Embryonic facial prominence (tissue), 1 donor: Measurements from ENCODE around the gene SLC9A8.

Experiments
- DNase-seq: peaks from one replicate; pipeline ENCODE4 v3.0.0-alpha.2; 2016; ENCODE audit errors: extremely low spot score

Gene SLC9A8

GRCh38 chr20:49813305-49813974 lies 812 bp downstream of the SLC9A8 start:
- DNase-seq = no peak

DNA sequence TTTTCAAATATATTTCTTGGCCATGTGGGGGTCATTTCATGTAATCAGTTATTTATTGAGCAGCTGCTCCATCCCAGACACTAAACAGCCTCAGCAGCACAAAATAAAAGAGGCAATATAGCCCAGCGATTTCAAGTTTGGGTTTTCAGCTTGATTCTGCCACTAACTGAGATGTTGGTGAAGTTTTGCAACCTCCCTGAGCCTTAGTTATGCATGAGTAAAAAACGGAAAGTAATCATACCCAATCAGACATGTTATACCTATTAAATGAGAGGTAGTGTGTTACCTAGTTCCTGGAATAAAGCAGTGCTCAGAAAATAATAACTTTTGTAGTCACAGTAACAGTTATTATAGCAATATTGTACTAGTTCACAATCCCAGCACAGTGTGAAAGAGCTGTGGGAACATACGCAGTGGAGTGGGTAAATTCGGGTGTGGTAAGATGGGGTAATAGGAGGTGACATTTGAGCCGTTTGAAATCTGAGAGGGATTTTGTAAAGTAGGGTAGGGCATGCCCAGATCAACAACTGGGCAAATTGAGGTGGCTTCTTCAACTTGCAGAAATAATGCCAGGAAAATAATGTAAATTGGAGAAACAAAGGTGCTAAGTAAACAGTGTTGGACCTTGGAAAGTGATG lies 1.5 kb downstream of the SLC9A8 start:
- DNase-seq = no peak

- no peak for DNase-seq
These were observed 6.2 kb downstream of the SLC9A8 start for GRCh38 chr20:49818816-49819215.

- DNase-seq = no peak
These were observed 7.1 kb downstream of the SLC9A8 start for GRCh38 chr20:49819702-49820101.

DNA sequence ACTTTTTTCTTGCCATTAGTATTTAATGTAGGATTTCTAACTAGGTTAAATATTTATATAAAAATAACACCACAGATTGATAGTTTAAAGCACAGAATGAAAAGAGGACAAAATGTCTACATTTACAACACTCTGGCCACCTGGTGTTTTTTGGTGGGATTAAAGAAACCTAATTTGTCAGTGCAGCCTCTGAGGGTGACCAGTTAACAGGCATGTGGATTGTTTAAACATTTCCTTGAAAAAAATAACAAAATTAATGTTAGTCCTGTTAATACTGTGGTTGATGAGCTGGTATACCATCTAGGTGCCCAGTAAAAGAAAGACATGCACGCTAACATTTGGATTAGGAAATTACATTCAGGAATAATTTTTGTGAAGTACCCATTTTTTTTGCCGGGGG lies 8.8 kb downstream of the SLC9A8 start:
- DNase-seq = no peak

- no peak for DNase-seq
These were observed 9.3 kb downstream of the SLC9A8 start for GRCh38 chr20:49821870-49822331.

GRCh38 chr20:49823152-49823847 lies 10.7 kb downstream of the SLC9A8 start:
- DNase-seq = no peak

- DNase-seq = no peak
These were observed 11.6 kb downstream of the SLC9A8 start for GRCh38 chr20:49824206-49824605.

DNA sequence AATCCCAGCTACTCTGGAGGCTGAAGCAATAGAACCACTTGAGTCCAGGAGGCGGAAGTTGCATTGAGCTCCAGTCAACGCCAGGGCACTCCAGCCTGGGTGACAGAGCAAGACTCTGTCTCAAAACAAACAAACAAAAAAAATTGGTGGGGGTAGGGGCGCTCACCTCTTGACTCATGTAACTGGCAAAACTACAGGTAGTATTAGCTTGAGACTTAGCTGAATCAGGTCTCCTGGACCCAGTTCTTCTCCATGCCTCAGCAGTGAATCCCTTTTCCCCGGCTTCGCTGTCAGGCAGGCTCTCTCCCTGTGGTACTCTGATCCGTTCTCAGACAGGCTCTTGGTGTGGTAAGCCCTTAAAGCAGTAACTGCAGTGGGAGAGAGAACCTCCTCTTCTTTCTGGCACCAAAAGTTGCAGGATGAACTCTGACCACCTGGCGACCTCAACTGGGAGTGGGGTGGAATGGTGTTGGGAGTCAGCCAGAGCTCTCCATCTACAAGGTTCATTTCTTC lies 12.9 kb downstream of the SLC9A8 start:
- no peak for DNase-seq

- DNase-seq = no peak
These were observed 18.6 kb downstream of the SLC9A8 start for GRCh38 chr20:49831022-49831769.

- DNase-seq = no peak
These were observed 19.4 kb downstream of the SLC9A8 start for GRCh38 chr20:49831770-49832631.

- DNase-seq = no peak
These were observed 20.2 kb downstream of the SLC9A8 start for GRCh38 chr20:49832632-49833327.

GRCh38 chr20:49833483-49833882 lies 20.9 kb downstream of the SLC9A8 start:
- DNase-seq = no peak

DNA sequence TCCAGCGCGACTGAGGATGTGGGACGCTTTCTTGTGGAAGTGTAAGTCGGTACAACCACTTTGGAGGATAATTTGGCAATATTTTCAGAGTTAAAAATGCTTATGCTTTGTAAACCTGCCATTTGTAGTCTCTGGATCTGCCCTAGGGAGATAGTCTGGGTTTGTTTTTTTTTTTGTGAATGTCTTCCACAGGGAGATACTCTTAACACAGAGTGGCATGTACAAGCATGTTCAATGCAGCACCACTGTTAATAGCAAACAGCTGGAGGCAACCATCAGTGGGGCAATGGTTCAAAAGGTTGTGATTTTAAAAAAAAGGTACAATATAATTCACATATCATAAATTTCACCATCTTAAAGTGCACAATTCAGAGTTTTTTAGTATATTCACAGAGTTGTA lies 22.4 kb downstream of the SLC9A8 start:
- no peak for DNase-seq

DNA sequence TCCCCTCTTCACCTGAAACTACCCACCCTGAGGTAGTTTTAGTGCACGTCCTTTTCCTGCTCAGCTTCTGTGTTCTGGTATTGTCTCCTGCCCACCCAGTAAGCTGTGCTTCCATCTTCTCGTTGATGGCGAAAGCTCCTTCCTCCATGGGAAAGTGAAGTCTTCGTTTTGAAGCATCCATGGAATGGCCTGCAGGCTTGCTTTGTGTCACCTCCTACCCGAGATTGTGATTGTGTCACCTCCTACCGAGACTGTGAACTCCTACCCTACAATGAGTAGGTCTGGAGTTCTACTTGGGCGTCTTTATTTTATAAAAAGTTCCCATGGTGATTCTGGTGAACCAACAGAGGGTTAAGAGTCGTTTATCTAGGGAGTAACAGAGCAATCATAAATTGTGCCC lies 25.9 kb downstream of the SLC9A8 start:
- no peak for DNase-seq

GRCh38 chr20:49843139-49843538 lies 30.5 kb downstream of the SLC9A8 start:
- DNase-seq = no peak

- DNase-seq = no peak
These were observed 31.2 kb downstream of the SLC9A8 start for GRCh38 chr20:49843770-49844380.

DNA sequence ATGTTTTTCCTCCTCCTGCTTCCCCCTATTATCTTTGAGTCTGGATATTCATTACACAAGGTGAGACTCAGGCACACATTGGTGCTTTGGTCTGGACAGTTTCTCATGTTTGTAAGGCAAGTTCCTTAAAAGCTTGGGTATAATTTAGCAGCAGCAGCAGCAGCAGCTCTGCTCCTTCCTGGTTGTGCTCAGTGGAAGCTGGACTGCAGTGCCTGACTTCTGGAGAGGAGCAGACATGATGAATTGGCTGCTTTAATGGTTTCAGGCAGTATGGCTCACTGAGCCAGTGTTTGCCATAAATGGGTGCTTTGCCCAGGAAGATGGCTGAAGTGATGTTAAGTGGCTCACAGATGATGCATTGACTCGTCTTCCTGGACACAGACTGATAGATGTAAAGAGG lies 32.4 kb downstream of the SLC9A8 start:
- no peak for DNase-seq

DNA sequence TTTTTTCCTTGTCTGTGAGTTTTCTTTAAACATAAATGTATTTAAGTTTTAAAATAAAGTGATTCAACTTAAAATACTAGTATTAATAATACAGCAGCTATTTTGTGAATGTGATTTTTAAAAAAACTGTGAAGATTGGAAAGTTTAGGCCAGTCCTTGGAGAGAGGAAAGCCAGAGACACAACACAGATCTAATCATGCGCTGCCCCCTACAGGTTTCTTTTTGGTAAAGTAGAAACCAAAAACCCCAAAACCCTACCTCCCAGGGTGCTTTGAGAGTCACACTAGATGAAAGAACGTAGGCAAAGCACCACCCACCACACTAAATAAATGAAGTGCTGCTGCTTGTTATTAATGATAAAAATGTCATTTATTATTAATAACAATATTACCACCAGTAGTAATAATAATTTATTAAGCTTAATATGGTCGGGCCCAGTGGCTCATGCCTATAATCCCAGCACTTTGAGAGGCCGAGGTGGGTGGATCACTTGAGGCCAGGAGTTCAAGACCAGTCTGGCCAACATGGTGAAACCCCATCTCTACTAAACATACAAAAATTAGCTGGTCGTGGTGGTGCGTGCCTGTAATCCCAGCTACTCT lies 33.7 kb downstream of the SLC9A8 start:
- no peak for DNase-seq
